Astrocyte (in vitro differentiated cells and primary cell): Measurements from ENCODE around the gene TNFAIP2. TPM values are rescaled to one million over a fixed set of nuclear protein-coding genes. Genes with fewer than 3 reads are reported as not detected.
"Not testable (repeated sequence)": the region's sequence is repeated elsewhere in the genome, so short reads cannot be mapped to it uniquely, and the experiment has no call there.

Experiments used
- DNase-seq: peaks from one replicate; pipeline ENCODE4 v3.0.0-alpha.2; 2010; ENCODE audit warnings: low read depth
- FAIRE-seq: peaks from 2 replicates; lab custom pipeline; 2011; peaks lifted over from hg19 to GRCh38; lab: Jason Lieb, UNC
- H2AFZ ChIP-seq: 2 replicates; pipeline ENCODE4 v1.6.0; 2012; ENCODE audit warnings: low read depth, low read length, inconsistent platforms
- H3K27ac ChIP-seq: 2 replicates; pipeline ENCODE4 v1.5.1; 2011; ENCODE audit warnings: low read depth, low read length, inconsistent platforms
- H3K27me3 ChIP-seq: 2 replicates; pipeline ENCODE4 v1.6.0; 2011; ENCODE audit warnings: low read length, inconsistent platforms; ENCODE audit not compliant: insufficient read depth
- H3K36me3 ChIP-seq: 2 replicates; pipeline ENCODE4 v1.5.1; 2011; ENCODE audit warnings: low read length, inconsistent platforms; ENCODE audit not compliant: insufficient read depth
- H3K4me1 ChIP-seq: 2 replicates; pipeline ENCODE4 v1.5.1; 2011; ENCODE audit warnings: low read length, inconsistent platforms; ENCODE audit not compliant: insufficient read depth
- H3K4me2 ChIP-seq: 2 replicates; pipeline ENCODE4 v1.6.0; 2012; ENCODE audit warnings: low read length, inconsistent platforms
- H3K4me3 ChIP-seq: 2 replicates; pipeline ENCODE4 v1.5.1; 2011; ENCODE audit warnings: low read depth, mild to moderate bottlenecking, low read length, inconsistent platforms; ENCODE audit not compliant: insufficient read depth
- H3K79me2 ChIP-seq: 2 replicates; pipeline ENCODE4 v1.6.0; 2012; ENCODE audit warnings: mild to moderate bottlenecking, low read length, inconsistent platforms; ENCODE audit not compliant: insufficient read depth
- H3K9ac ChIP-seq: 2 replicates; pipeline ENCODE4 v1.6.0; 2012; ENCODE audit warnings: mild to moderate bottlenecking, low read length, inconsistent platforms
- H3K9me3 ChIP-seq: 2 replicates; pipeline ENCODE4 v1.5.1; 2012; ENCODE audit warnings: low read depth, mild to moderate bottlenecking, low read length, inconsistent platforms; ENCODE audit not compliant: insufficient read depth
- H4K20me1 ChIP-seq: 2 replicates; pipeline ENCODE4 v1.6.0; 2012; ENCODE audit warnings: low read length, inconsistent platforms; ENCODE audit not compliant: insufficient read depth
- H3K27ac Mint-ChIP-seq: one replicate; pipeline ENCODE4 v1.8.0; 2021; ENCODE audit warnings: mild to moderate bottlenecking, mixed read lengths; ENCODE audit not compliant: unreplicated experiment
- H3K27me3 Mint-ChIP-seq: one replicate; pipeline ENCODE4 v1.8.0; 2021; ENCODE audit warnings: low read depth, mixed read lengths; ENCODE audit not compliant: unreplicated experiment
- H3K36me3 Mint-ChIP-seq: one replicate; pipeline ENCODE4 v1.8.0; 2021; ENCODE audit warnings: low read depth, mixed read lengths; ENCODE audit not compliant: unreplicated experiment
- H3K4me1 Mint-ChIP-seq: one replicate; pipeline ENCODE4 v1.8.0; 2021; ENCODE audit warnings: low read depth, mixed read lengths; ENCODE audit not compliant: unreplicated experiment
- H3K4me3 Mint-ChIP-seq: one replicate; pipeline ENCODE4 v1.8.0; 2021; ENCODE audit warnings: mild to moderate bottlenecking, moderate library complexity, mixed read lengths; ENCODE audit not compliant: unreplicated experiment
- H3K9me3 Mint-ChIP-seq: one replicate; pipeline ENCODE4 v1.8.0; 2021; ENCODE audit warnings: mild to moderate bottlenecking, mixed read lengths; ENCODE audit not compliant: unreplicated experiment
- CTCF ChIP-seq: IDR thresholded peaks from 2 replicates; pipeline ENCODE4 v1.5.1; 2011; ENCODE audit warnings: low read depth, mild to moderate bottlenecking, inconsistent platforms, low read length, moderate library complexity; ENCODE audit not compliant: insufficient read depth
- EZH2 ChIP-seq: IDR thresholded peaks from 2 replicates; pipeline ENCODE4 v1.6.1; 2012; ENCODE audit warnings: mild to moderate bottlenecking, low read length, inconsistent platforms; ENCODE audit not compliant: insufficient read depth
- total RNA-seq: library from RNA; stranded (reverse); gene quantifications from 2 replicates; pipeline ENCODE4 v1.2.1, GENCODE V29; 2021

The TNFAIP2 gene
- total RNA-seq, 1 donor from 2014 or later: 29.5 TPM

- Mint-ChIP-seq H3K27ac (no peak overlapping the region), H3K9me3 (peaks cover 54% of the 10 kb centered on the region), H3K36me3 (peaks cover 6% of the 10 kb centered on the region), H3K27me3 (peaks cover 8% of the 10 kb centered on the region), H3K4me3 (no peak overlapping the region), H3K4me1 (no peaks in the 10 kb centered on the region)
- Histone ChIP-seq H3K4me1 (no peaks in the 10 kb centered on the region), H3K4me2 (no peak overlapping the region), H3K9ac (no peak overlapping the region), H3K27ac (no peak overlapping the region), H3K9me3 (peaks cover 5% of the 10 kb centered on the region), H3K27me3 (peaks cover 6% of the 10 kb centered on the region), H2AFZ (no peak overlapping the region), H3K36me3 (no peaks in the 10 kb centered on the region), H3K79me2 (no peaks in the 10 kb centered on the region), H4K20me1 (no peaks in the 10 kb centered on the region), H3K4me3 (no peak overlapping the region)
- TF ChIP-seq EZH2: no peak
- TF ChIP-seq CTCF: no peak
- FAIRE-seq (no peak), DNase-seq (no peak)
Measured at GRCh38 chr14:103172921-103173320, 49.7 kb downstream of the TNFAIP2 start.

GRCh38 chr14:103173887-103174286 lies 50.6 kb downstream of the TNFAIP2 start:
- H3K27ac Mint-ChIP-seq, H3K4me2 ChIP-seq, DNase-seq, H2AFZ ChIP-seq, H4K20me1 ChIP-seq, FAIRE-seq, H3K36me3 Mint-ChIP-seq, H3K79me2 ChIP-seq, H3K4me1 ChIP-seq, H3K27me3 Mint-ChIP-seq, H3K9me3 ChIP-seq, H3K27me3 ChIP-seq, H3K9ac ChIP-seq, H3K4me3 ChIP-seq, H3K36me3 ChIP-seq, H3K27ac ChIP-seq, H3K4me1 Mint-ChIP-seq, H3K4me3 Mint-ChIP-seq: not testable (repeated sequence)
- peaks cover 53% of the 10 kb centered on the region for H3K9me3 Mint-ChIP-seq

GRCh38 chr14:103176176-103176575 lies 52.9 kb downstream of the TNFAIP2 start:
- peaks cover 40% of the 10 kb centered on the region for H3K9me3 Mint-ChIP-seq
- not testable (repeated sequence) for H3K4me1 Mint-ChIP-seq, FAIRE-seq

GRCh38 chr14:103177376-103177775 lies 54.1 kb downstream of the TNFAIP2 start:
- Mint-ChIP-seq H3K9me3 (peaks cover 31% of the 10 kb centered on the region), H3K4me3 (no peak overlapping the region)

More at GRCh38 chr14:103176176-103176575, 52.9 kb downstream of the TNFAIP2 start:
- H3K4me2 ChIP-seq, H3K36me3 Mint-ChIP-seq, DNase-seq, H3K4me3 ChIP-seq, H3K9ac ChIP-seq, H3K4me1 ChIP-seq, H3K4me3 Mint-ChIP-seq, H4K20me1 ChIP-seq, H3K36me3 ChIP-seq, H3K79me2 ChIP-seq, H3K27me3 ChIP-seq, H3K27ac ChIP-seq, H3K9me3 ChIP-seq, H3K27ac Mint-ChIP-seq, H2AFZ ChIP-seq: not testable (repeated sequence)
- peaks cover 13% of the 10 kb centered on the region for H3K27me3 Mint-ChIP-seq

More at GRCh38 chr14:103177376-103177775, 54.1 kb downstream of the TNFAIP2 start:
- Mint-ChIP-seq H3K27ac (no peak overlapping the region), H3K36me3 (peaks cover 3% of the 10 kb centered on the region), H3K27me3 (peaks cover 13% of the 10 kb centered on the region), H3K4me1 (no peaks in the 10 kb centered on the region)
- no peaks in the 10 kb centered on the region for H3K79me2 ChIP-seq
- no peak overlapping the region for H3K4me3 ChIP-seq
- DNase-seq (no peak), FAIRE-seq (no peak)
- H4K20me1 ChIP-seq: no peaks in the 10 kb centered on the region
- H3K36me3 ChIP-seq: no peaks in the 10 kb centered on the region
- no peaks in the 10 kb centered on the region for H3K4me1 ChIP-seq
- H3K27me3 ChIP-seq: peaks cover 6% of the 10 kb centered on the region
- H3K9ac ChIP-seq: no peak overlapping the region
- H3K27ac ChIP-seq: no peak overlapping the region
- TF ChIP-seq EZH2 (no peak), CTCF (no peak)
- H2AFZ ChIP-seq: no peak overlapping the region
- H3K9me3 ChIP-seq: no peaks in the 10 kb centered on the region
- no peak overlapping the region for H3K4me2 ChIP-seq
